CD4-positive, alpha-beta T cell (primary cell): ENCODE results near the gene MRPL51. TPM values are rescaled to one million over a fixed set of nuclear protein-coding genes. Genes with fewer than 3 reads are reported as not detected.
"Not testable (repeated sequence)": the region's sequence is repeated elsewhere in the genome, so short reads cannot be mapped to it uniquely, and the experiment has no call there.

ENCODE experiments used
- ATAC-seq: fragments of 200-7000 bp; cut with Tn5 transposase; one replicate; pipeline ENCODE4 v1.10.0; 2022; ENCODE audit warnings: mild to moderate bottlenecking; ENCODE audit not compliant: poor library complexity
- CTCF ChIA-PET: fragments of 350-600 bp; sonication (Branson Sonifier 250); formaldehyde crosslinking; loops from one replicate; lab custom pipeline; 2021; ENCODE audit warnings: antibody characterized with exemption, inconsistent platforms; lab: Charles Lee
- POLR2A ChIA-PET: fragments of 350-600 bp; sonication (Branson Sonifier 250); formaldehyde crosslinking; loops from one replicate; lab custom pipeline; 2021; ENCODE audit warnings: antibody characterized with exemption, inconsistent platforms; lab: Charles Lee
- DNase-seq, 14 experiments: peaks; one replicate each; pipeline ENCODE4 v3.0.0-alpha.2; 2013 to 2020; ENCODE audit warnings: mixed read lengths in 2 of 14
- H3K27ac ChIP-seq, 2 donors: one replicate each; pipeline versions ENCODE4 v1.5.1 to v1.7.0; 2013; ENCODE audit warnings: low read length in 2 of 2, low read depth in 1 of 2, mild to moderate bottlenecking in 1 of 2
- H3K27me3 ChIP-seq, 2 experiments: 1 replicate in 1 of 2; 2 replicates in 1 of 2; pipeline versions ENCODE4 v1.6.1 to v1.7.0; 2013; ENCODE audit warnings: low read length in 2 of 2, control low read depth in 1 of 2, mild to moderate bottlenecking in 1 of 2, moderate library complexity in 1 of 2; ENCODE audit not compliant: insufficient read depth in 2 of 2, control insufficient read depth in 1 of 2
- H3K36me3 ChIP-seq: one replicate; pipeline ENCODE4 v1.6.1; 2013; ENCODE audit warnings: low read length, control low read depth; ENCODE audit not compliant: insufficient read depth
- H3K4me1 ChIP-seq: one replicate; pipeline ENCODE4 v1.6.1; 2013; ENCODE audit warnings: low read length, control low read depth; ENCODE audit not compliant: insufficient read depth
- H3K4me3 ChIP-seq: one replicate; pipeline ENCODE4 v1.5.1; 2013; ENCODE audit warnings: mild to moderate bottlenecking, low read length, moderate library complexity
- H3K9me3 ChIP-seq, 2 experiments: 1 replicate in 1 of 2; 2 replicates in 1 of 2; pipeline versions ENCODE4 v1.6.1 to v1.7.0; 2013; ENCODE audit warnings: low read length in 2 of 2, mild to moderate bottlenecking in 2 of 2, control low read depth in 1 of 2, moderate library complexity in 1 of 2; ENCODE audit not compliant: control insufficient read depth in 1 of 2, insufficient read depth in 1 of 2
- H3K27ac Mint-ChIP-seq: one replicate; pipeline ENCODE4 v1.8.0; 2020; ENCODE audit warnings: mixed read lengths
- H3K27me3 Mint-ChIP-seq: one replicate; pipeline ENCODE4 v1.8.0; 2021; ENCODE audit warnings: mixed read lengths
- H3K36me3 Mint-ChIP-seq: one replicate; pipeline ENCODE4 v1.8.0; 2021; ENCODE audit warnings: low read depth, mixed read lengths
- H3K4me1 Mint-ChIP-seq: one replicate; pipeline ENCODE4 v1.8.0; 2021; ENCODE audit warnings: low read depth, mixed read lengths
- H3K4me3 Mint-ChIP-seq: one replicate; pipeline ENCODE4 v1.8.0; 2020; ENCODE audit warnings: mild to moderate bottlenecking, mixed read lengths
- H3K9me3 Mint-ChIP-seq: one replicate; pipeline ENCODE4 v1.8.0; 2020; ENCODE audit warnings: mixed read lengths
- CTCF ChIP-seq: fragments of 200-600 bp; IDR thresholded peaks from one replicate; pipeline ENCODE4 v1.8.0; 2022; ENCODE audit warnings: antibody characterized with exemption, mild to moderate bottlenecking
- intact Hi-C, 2 experiments: fragments of 100-400 bp; cut with DNase I in 1 of 2; cut with micrococcal nuclease in 1 of 2; formaldehyde crosslinking; loops; one replicate each; pipeline versions ENCODE4 v1.15.1 to v1.9.0; 2023 to 2025; cut with DNase I, micrococcal nuclease
- total RNA-seq, 174 experiments: library from RNA in 2 of 174; stranded (reverse) in 2 of 174; gene quantifications; one replicate each; pipeline ENCODE4 v1.2.3 and lab custom pipeline; 2021 to 2026

The MRPL51 gene
- total RNA-seq, 2 experiments from 2014 or later: 15.1 to 16.7 TPM

GRCh38 chr12:6476489-6476888 lies 16.6 kb downstream of the MRPL51 start:
- Mint-ChIP-seq H3K27ac (no peak overlapping the region), H3K36me3 (no peaks in the 10 kb centered on the region), H3K4me1 (peaks cover 7% of the 10 kb centered on the region), H3K4me3 (no peak overlapping the region), H3K27me3 (no peaks in the 10 kb centered on the region), H3K9me3 (no peaks in the 10 kb centered on the region)
- DNase-seq (no peak), ATAC-seq (no peak)
- ChIA-PET POLR2A (no interaction called here), CTCF (no interaction called here)
- Histone ChIP-seq H3K4me1 (peaks cover 2% of the 10 kb centered on the region), H3K27me3 (no peaks in the 10 kb centered on the region), H3K27ac (no peak overlapping the region), H3K9me3 (no peaks in the 10 kb centered on the region), H3K36me3 (no peaks in the 10 kb centered on the region), H3K4me3 (no peak overlapping the region)
- intact Hi-C loops: no loop called here
- no peak for TF ChIP-seq CTCF

GRCh38 chr12:6475233-6475975 lies 17.7 kb downstream of the MRPL51 start:
- H3K9me3 ChIP-seq, ATAC-seq, H3K27me3 Mint-ChIP-seq, H3K27ac Mint-ChIP-seq, POLR2A ChIA-PET, H3K4me1 ChIP-seq, DNase-seq, H3K27me3 ChIP-seq, CTCF ChIA-PET, H3K9me3 Mint-ChIP-seq, H3K4me3 Mint-ChIP-seq, H3K27ac ChIP-seq, H3K36me3 ChIP-seq, H3K4me3 ChIP-seq, H3K36me3 Mint-ChIP-seq, intact Hi-C loops: not testable (repeated sequence)
- H3K4me1 Mint-ChIP-seq: peaks cover 18% of the 10 kb centered on the region

- Mint-ChIP-seq H3K27me3 (no peaks in the 10 kb centered on the region), H3K4me3 (no peak overlapping the region), H3K27ac (peak overlapping the region; percentile 50), H3K4me1 (peaks cover 44% of the 10 kb centered on the region), H3K36me3 (peaks cover 33% of the 10 kb centered on the region), H3K9me3 (no peaks in the 10 kb centered on the region)
- H3K27ac ChIP-seq: no peak overlapping the region
- H3K9me3 ChIP-seq: no peaks in the 10 kb centered on the region
- DNase-seq (no peak), ATAC-seq (no peak)
- TF ChIP-seq CTCF: no peak
- ChIA-PET POLR2A (interaction anchor here (1.2 to 3.2 kb wide), 3 partner anchors 21 to 95 kb away, joined by 3 to 41 read pairs (median 15); partner anchors contain the start of genes MRPL51 and NOP2), CTCF (interaction anchor here (1.4 kb wide), 1 partner anchor 65 kb away, joined by 4 read pairs; no protein-coding TSS in a partner anchor)
- no peaks in the 10 kb centered on the region for H3K36me3 ChIP-seq
- H3K27me3 ChIP-seq: no peaks in the 10 kb centered on the region
- intact Hi-C loops: no loop called here
- H3K4me1 ChIP-seq: peaks cover 34% of the 10 kb centered on the region
- no peak overlapping the region for H3K4me3 ChIP-seq
Observed at GRCh38 chr12:6472491-6472890, 20.6 kb downstream of the MRPL51 start.
